GM19238 (cell line): ENCODE data around the gene CHRM1.
"Not testable (repeated sequence)": the region's sequence is repeated elsewhere in the genome, so short reads cannot be mapped to it uniquely, and the experiment has no call there.

Experiments
- DNase-seq: peaks from one replicate; pipeline ENCODE4 v3.0.0; 2011; ENCODE audit warnings: low spot score; ENCODE audit not compliant: insufficient read length

The CHRM1 gene, protein sequence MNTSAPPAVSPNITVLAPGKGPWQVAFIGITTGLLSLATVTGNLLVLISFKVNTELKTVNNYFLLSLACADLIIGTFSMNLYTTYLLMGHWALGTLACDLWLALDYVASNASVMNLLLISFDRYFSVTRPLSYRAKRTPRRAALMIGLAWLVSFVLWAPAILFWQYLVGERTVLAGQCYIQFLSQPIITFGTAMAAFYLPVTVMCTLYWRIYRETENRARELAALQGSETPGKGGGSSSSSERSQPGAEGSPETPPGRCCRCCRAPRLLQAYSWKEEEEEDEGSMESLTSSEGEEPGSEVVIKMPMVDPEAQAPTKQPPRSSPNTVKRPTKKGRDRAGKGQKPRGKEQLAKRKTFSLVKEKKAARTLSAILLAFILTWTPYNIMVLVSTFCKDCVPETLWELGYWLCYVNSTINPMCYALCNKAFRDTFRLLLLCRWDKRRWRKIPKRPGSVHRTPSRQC

DNA sequence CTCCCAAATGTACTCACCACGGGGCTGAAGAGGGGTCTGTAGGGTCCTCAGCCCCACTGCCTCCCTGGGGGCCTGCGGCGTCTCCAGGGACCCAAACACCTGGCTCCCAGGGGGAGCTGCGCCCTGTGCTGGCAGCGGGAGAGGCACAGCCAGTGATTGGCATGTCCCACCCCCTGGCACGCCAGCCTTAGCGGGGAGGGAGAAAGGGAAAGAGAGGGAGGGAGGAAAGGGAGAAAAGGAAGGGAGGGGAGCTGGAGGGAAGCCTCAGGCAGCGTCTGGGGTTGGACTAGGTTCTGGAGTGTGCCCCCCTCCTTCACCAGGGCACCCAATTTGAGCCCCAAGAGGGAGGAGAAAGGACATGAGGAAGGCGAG is at the start of gene CHRM1:
CHRM1 (minus strand) TSS at position 163 of the 372 bp plus-strand sequence. CDS start 10,263 bp downstream, outside the sequence.
- no peak for DNase-seq

DNA sequence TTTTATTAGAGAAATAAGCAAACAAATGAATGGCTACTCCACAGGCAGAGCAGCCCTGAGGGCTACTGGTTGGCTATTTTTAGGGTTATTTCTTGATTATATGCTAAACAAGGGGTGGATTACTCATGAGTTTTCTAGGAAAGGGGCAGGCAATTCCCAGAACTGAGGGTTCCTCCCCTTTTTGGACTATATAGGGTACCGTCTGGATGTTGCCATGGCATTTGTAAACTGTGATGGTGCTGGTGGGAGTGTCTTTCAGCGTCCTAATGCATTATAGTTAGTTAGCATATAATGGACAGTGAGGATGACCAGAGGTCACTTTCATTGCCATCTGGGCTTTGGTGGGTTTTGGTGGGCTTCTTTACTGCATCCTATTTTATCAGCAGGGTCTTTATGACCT is 44.4 kb upstream of the CHRM1 start:
- no peak for DNase-seq

DNA sequence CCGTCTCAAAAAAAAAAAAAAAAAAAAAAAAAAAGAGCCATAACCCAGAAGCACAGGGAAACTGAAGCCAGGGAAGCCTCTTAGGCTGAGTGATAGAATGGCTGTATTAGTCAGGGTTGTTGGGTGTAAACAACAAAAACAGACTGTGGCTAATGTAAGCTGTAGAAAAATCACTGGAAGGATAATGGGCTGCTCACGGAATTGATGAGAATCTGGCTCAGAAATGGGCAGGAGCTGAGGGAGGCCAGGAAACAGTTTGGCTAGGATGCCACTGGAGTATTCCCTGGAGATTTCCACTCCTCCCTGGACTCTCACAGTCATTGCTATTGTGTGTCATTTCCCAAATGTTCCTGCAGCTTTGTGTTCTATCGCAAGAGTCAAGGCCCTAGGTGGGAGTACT is 41.2 kb upstream of the CHRM1 start:
- no peak for DNase-seq

DNA sequence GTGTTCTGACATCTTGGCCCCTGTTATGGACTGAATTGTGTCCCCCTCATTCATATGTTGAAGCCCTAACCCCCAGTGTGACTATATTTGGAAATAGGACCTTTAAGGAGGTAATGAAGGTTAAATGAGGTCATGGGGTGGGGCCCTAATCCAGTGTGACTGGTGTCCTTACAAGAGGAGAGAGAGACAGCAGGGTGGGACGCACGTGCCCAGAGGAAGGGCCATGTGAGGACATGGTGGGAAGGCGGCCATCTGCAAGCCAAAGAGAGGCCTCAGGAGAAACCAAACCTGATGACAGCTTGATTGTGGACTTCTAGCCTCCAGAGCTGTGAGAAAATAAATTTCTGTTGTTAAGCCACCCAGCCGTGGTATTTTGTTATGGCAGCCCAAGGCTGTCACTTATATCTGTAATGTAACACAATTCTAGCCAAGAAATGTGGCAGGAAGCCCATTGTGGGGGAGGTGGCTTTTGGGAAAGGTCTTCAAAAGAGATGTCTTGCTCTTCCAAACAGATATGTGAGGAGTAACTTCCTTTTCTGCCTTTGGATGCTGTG is 39.9 kb upstream of the CHRM1 start:
- DNase-seq = no peak

DNA sequence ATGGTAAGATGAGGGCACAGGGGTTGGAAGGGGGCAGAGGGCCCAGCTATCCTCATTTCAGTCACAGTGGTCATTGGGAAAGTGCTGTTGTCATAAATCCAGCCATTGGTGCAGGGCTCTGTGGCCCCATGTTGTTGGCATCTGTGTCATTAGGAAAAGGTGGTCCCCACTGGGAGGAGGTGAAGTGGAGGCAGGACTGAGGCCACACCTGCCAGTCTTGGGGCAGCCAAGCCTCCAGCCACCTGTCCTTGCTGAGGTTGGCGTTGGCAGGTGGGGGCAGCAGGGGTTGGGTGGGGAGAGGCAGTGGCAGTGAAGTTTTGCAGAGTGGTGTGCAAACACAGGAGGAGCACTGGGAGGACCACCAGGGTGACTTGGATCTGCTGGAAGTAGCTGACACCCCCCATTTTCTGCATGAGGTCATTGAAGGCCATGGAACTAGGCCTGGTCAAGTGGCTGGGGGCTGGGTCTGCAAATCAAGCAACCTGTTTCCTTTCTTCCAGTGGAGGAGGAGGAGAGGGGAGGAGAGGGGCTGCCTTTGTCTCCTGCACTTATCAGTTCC is 38.3 kb upstream of the CHRM1 start:
- no peak for DNase-seq

DNA sequence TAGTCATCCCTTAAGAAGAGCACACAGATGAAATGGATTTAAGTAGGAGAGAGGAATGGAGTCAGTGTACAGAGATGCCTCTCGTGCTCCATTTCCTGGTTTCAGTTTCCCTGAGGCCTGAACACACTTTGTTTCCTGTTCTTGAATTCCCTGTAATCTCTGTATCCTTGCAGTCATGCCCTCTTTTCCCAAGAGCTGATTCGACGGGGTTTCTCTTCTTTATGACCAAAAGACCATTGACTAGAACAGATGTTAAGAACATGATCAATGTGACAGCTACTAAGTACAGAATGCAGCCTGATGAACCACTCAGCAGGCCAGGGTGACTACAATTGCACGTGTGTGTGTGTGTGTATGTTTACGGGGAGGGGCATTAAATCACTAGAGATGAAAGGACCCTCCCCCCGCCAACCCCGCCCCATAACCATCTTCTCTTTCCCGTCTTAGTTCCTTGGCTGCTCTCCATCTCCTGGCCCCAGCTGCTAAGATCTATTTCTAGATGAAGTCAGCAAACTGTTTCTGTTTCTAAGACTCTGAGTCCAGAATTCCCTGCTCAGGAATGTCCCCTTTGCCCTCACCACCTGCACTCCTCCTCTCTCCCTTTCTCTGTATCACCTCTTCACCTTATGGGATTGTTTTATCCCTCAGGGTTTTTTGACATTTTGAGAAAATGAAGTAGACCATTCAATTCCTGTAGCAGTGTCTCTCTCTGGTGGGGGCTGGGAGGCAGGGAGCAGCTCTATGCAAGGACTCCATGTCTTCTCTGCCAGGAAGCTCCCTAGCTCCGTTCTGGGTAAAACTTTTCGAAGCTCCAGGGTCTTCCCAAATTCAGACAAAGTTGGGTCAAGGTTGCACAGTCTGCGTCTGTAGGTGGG is 37.6 kb upstream of the CHRM1 start:
- DNase-seq = no peak

DNA sequence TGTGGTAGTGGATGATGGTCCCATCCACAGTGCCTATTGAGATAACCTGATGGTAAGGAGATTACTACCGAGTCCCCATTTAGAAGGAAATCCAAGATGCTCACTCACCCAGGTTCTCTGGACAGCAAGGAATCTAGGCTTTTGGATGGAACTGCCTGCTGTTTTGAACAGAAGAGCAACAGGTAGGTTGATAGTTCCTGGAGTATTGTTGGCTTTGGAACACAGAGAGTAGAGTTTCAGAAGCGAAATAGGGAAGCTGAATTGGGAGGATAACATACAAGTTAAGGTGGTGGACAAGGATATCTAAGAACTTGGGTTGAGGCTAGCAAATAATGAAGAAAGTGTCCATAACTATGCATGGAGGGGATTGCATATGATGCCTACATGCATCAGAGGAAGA is 36.0 kb upstream of the CHRM1 start:
- no peak for DNase-seq

DNA sequence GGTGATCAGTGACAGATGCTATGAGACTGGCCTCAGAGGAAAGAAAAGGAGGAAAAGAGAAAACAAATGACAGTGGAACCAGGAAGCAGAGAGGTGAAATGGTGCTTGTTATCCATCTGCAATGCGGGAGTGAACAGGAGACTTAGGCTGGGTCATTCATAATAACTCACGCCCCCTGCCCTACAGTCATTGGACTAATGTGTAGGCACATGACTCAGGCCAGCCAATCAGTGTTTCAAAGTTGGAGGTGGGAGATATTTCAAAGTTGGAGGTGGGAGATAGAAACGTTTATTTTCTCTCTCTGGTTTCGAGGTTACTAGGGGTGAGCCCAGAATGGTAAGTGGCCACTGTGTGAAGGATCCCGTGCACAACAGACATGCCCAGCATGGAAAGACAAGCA is 33.3 kb upstream of the CHRM1 start:
- DNase-seq = no peak

DNA sequence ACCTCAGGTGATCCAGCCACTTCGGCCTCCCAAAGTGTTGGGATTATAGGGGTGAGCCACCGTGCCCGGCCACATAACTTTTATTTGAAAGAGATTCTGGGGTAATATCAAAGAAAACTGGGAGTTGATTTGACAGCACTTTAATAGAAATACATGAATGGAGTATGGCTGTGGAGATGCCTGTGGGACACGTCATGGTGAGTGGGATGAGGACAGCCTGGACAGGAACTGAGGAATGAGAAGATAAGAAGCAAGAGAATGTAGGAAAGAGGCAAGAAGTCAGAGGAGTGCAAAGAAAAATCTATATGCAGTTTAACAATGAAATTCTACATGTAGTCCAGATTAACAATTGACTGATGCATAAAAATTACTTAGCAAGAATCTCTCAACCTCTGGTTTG is 32.6 kb upstream of the CHRM1 start:
- DNase-seq = no peak

DNA sequence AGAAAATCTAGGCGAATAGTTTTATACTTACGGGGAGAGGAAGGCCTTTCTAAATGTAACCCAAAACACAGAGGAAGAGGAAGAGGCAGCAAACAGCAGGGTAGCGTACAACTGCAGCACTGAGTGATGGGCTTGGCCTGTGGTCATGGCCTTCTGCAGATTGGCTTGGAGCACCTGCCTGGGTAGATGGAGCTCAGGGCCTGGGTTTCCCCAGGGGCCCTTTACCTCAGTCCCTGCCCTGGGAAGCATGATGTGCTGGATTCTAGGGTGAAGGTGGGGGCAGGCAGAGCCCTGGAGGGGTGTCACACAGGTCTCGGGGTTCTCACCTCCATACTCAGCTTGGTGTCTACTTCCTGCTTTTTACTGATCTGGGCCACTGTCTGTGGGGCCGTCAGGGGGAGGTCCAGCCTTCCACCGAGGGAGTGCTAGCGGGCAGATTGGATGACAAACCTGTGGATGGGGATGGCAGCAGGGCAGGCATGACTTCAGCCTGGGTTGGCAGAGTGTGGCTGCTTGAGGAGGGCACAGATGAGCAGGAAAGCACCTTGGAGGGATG is 27.7 kb upstream of the CHRM1 start:
- no peak for DNase-seq

DNA sequence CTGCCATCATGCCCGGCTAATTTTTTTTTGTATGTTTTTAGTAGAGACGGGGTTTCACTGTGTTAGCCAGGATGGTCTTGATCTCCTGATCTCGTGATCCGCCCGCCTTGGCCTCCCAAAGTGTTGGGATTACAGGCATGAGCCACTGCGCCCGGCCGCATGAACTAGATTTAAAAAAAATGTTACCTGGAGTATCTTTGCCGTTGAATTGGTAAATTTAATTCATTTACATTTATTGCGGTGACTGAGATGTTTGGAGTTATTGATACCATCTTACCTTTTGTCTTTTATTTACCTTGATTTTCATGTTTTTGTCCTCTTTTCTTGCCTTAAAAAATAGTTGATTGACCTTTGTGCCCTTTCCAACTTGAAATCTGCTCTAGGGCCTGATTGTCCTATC is 24.4 kb upstream of the CHRM1 start:
- DNase-seq = not testable (repeated sequence)

DNA sequence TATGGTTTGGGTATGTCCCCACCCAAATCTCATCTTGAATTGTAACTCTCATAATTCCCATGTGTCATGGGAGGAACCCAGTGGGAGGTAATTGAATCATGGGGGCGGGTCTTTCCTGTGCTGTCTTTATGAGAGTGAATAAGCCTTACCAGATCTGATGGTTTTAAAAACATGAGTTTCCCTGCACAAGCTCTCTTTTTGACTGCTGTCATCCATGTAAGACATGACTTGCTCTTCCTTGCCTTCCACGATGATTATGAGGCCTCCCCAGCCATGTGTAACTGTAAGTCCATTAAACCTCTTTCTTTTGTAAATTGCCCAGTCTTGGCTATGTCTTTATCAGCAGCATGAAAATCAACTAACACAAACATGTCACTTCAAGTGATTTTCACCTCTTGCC is 16.4 kb upstream of the CHRM1 start:
- not testable (repeated sequence) for DNase-seq

DNA sequence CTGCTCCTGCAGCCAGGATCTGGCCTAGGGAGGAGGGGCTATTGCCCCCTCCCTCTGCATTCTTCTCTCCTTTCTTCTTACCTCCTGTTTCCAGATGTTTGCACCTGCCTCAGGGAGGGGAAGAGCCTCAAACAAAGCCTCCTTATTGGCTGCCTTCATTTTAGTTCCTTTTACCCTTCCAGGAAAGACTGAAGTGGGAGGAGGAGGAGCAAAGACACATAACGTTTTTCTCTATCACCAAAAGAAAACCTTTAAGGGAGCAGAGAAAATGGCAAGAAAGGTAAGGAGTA is 13.3 kb upstream of the CHRM1 start:
- DNase-seq = no peak

DNA sequence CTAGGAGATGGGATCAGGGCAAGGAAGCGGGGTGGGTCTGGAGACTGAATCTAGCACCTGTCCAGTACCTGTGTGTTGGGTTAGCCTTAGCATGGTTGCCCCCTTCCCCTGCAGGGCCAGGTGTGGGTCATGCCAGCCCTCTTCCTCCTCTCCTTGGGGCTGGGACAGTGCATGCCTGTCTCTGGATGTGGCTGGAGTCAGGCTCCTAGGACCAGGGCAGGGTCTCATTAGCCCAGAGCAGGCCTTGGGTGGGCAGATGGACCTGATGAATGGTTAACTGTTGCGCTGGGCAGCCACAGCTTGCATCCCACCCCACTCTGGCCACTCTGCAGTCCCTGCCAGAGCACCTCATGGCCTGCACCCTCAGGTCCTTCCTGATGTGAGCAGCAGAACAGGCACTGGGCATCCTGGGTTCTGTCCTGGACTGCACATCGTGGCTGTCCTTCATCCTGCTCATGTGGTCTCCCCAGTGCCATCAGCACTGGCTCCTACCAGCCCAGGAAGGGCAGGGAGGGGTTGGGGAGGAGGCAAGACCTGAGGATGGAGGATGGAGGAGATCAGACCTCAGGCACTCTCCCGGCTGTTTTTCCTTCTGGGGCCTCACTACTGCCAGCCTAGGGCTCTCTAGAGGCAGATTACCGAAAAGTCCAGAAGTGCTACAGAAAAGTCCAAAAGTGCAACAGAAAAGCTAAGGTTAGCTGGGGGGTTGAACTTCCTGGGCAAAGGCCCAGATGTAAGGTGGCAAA is 12.8 kb upstream of the CHRM1 start:
- no peak for DNase-seq

DNA sequence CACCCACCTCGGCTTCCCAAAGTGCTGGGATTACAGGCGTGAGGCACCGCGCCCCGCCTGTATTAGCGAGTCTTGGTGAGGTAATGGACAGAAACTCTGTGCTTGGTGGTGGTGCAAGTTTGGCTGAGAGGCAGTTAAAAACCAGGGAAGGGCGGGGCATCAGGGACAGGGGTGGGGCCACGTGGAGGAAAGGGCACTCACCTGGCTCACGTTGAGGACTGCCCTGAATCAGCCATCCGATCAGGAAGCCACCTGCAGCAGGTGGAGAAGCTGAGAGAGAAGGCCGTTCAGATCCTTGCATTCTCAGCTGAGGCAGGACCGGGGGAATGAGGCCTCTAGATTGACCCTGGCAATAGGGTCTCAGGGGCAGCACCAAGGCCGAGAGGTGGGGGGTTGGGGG is 12.1 kb upstream of the CHRM1 start:
- no peak for DNase-seq

DNA sequence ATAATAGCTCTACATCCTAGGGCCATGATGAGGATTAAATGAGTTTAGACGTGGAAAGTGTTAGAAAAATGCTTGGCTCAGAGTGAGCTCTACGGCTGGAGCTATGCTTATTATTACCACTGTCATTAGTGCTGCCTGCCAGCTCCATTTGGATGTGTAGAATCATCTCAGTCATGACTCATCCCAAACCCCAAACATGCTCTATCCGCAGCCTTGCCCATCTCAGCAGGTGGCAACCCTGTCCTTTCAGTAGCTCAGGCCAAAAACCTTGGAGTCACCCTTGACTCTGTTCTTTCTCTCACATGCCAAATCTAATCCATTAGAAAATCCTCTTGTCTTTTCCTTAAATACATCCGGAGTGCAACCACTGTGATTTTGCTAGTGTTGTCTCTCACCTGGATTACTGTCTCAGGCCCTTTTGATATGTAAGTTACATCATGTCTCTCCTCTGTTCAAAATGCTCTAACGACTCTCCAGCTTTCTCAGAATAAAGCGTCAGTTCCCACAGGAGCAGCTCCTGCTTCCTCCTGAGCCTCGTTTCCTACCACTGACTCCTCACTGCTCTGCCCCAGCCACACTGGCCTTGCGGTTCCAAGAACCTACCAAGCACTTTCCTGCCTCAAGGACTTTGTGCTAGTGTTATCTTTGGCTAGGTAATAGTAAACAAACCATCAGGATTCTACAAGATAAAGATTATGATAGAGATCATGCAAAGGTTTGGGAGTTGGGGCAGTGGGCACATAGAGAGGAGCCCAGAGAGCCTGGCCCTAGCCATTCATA is 10.5 kb upstream of the CHRM1 start:
- DNase-seq = no peak

DNA sequence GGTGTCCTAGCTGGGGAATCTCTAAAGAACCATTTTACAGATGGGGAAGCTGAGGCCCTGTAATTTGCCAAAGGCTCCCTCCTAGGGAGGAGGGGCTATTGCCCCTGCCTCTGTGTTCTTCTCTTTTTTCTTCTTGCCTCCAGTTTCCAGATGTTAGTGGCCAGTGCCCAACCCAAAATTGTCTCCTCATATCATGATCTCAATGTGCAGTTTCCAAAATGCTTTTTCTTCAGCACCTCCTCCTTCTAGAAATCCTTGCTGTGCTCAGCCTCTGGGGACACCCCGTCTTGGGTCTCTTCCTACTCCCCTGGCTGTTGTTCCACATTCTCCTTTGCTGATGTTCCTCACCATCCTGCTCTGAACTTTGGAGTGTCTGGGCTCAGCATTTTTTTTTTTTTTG is 9.5 kb upstream of the CHRM1 start:
- no peak for DNase-seq

DNA sequence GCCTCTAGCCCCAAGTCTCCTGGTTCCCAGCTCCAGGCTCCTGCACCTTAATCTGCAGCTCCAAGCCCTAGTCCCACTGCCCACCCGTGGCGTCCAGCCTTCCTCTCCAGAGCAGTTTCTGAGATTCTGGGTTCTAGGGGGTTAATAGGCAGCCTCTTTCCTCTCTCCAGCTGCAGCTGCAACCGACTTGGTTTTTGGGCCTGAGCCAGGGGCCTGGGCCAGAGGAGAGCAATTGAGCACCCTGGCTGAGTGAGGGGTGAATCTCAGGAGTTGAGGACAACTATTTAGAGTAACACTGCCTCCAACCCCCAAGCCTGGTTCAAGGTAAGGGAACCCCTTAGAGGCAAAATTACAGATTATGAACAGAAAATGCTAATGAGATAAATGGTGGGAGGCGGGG is 9.0 kb upstream of the CHRM1 start:
- DNase-seq = no peak

DNA sequence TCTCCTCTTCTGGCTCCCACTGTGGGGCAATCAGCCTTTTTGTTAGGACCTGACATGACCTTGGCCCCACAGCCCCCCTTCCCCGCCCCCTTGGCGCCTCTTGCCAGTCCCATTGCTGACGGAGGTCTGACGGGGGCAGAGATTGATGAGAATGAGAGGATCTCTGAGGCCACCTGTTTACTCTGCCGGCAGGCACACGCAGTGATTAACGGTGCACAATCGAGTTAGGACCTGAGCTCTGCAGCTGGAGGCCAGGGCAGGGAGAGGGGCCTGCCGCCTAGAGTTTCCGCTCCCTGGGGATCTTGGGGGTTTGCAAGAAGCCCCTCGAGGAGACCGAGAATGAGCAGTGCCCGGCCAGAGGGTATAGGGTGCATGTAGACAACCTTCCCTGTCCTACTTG is 6.8 kb upstream of the CHRM1 start:
- DNase-seq = no peak

DNA sequence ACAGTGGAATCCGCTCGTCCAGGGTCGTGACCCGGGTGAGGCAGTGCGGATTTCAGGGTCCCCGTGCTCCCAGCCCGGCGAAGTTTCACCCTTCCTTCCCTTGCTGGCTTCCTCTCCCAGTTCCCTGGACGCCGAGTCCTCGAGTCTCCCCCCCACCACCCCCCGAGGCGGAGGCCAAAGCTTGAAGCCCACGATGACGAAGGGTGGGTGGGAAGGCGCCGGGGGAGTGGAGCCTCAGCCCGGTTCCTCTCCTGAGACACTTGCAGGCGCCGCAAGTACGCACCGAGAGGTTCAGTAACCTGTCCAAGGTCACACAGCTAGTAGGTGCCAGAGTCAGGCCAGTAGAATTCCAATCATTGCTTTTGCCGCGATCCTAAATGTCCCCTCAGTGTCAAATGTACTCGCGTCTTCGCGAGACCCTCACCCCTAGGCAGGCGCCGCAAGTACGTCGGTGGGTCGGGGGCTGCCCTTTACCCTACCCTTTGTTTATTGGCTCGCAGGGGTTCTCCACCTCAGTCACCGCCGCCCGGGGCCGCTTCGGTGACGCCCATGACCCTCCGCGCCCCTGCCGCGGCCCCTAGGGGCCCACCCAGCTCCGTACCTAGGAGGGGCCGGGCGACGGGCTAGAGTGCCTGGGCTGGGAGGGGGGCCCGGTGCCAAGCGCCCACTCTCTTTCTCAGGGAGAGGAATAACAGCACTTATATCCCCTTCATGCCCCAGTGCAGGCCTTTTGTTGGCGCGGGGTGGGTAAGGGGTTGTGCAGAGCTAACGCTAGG is 5.7 kb upstream of the CHRM1 start:
- no peak for DNase-seq
